Osteoblast (primary cell): Measurements from ENCODE around the gene FGF5. TPM values are rescaled to one million over a fixed set of nuclear protein-coding genes. Genes with fewer than 3 reads are reported as not detected.

Experiments used
- DNase-seq: peaks from one replicate; pipeline ENCODE4 v3.0.0; 2011; ENCODE audit warnings: low spot score, mixed read lengths; ENCODE audit not compliant: insufficient read length; ENCODE audit errors: missing footprints
- H2AFZ ChIP-seq: 2 replicates; pipeline ENCODE4 v1.6.0; 2011; ENCODE audit warnings: mild to moderate bottlenecking, low read length
- H3K27ac ChIP-seq: 2 replicates; pipeline ENCODE4 v1.5.1; 2011; ENCODE audit warnings: mild to moderate bottlenecking, low read depth, low read length, moderate library complexity
- H3K27me3 ChIP-seq: 2 replicates; pipeline ENCODE4 v1.6.0; 2012; ENCODE audit warnings: mild to moderate bottlenecking, control low read depth, inconsistent platforms, low read length, moderate library complexity; ENCODE audit not compliant: insufficient read depth
- H3K36me3 ChIP-seq: 2 replicates; pipeline ENCODE4 v1.5.1; 2011; ENCODE audit warnings: mild to moderate bottlenecking, low read length, control low read depth, moderate library complexity; ENCODE audit not compliant: insufficient read depth
- H3K4me1 ChIP-seq: 2 replicates; pipeline ENCODE4 v1.5.1; 2011; ENCODE audit warnings: mild to moderate bottlenecking, low read length, control low read depth, moderate library complexity; ENCODE audit not compliant: insufficient read depth
- H3K4me2 ChIP-seq: 2 replicates; pipeline ENCODE4 v1.6.0; 2011; ENCODE audit warnings: mild to moderate bottlenecking, low read length; ENCODE audit not compliant: insufficient read depth
- H3K4me3 ChIP-seq: fragments of 200-600 bp; sonication (generic); 3 replicates; pipeline ENCODE4 v1.5.1; 2012; ENCODE audit warnings: mild to moderate bottlenecking, low read length, inconsistent platforms; ENCODE audit not compliant: insufficient read depth
- H3K79me2 ChIP-seq: 2 replicates; pipeline ENCODE4 v1.6.0; 2012; ENCODE audit warnings: mild to moderate bottlenecking, low read length, control low read depth, inconsistent platforms; ENCODE audit not compliant: insufficient read depth
- H3K9me3 ChIP-seq: 2 replicates; pipeline ENCODE4 v1.5.1; 2011; ENCODE audit warnings: low read depth, low read length, control low read depth
- H4K20me1 ChIP-seq: 2 replicates; pipeline ENCODE4 v1.6.0; 2012; ENCODE audit warnings: mild to moderate bottlenecking, low read length, control low read depth; ENCODE audit not compliant: insufficient read depth
- CTCF ChIP-seq: IDR thresholded peaks from 2 replicates; pipeline ENCODE4 v1.5.1; 2011; ENCODE audit warnings: mild to moderate bottlenecking, low read depth, low read length, moderate library complexity; ENCODE audit errors: extremely low read depth
- total RNA-seq: library from RNA; depleted of rRNA; stranded (reverse); fragments of >200 nt; gene quantifications from 2 replicates; pipeline ENCODE4 v1.2.3, GENCODE V29; 2012

Gene FGF5
- total RNA-seq, 1 donor = 10.5 TPM

GRCh38 chr4:80257851-80258250 is 8.6 kb upstream of the FGF5 start:
- H4K20me1 ChIP-seq = no peaks in the 10 kb centered on the region
- peaks cover 54% of the 10 kb centered on the region for H3K4me1 ChIP-seq
- H3K4me2 ChIP-seq = peak overlapping the region; percentile 13
- H3K79me2 ChIP-seq = peaks cover 2% of the 10 kb centered on the region
- no peak for DNase-seq
- TF ChIP-seq CTCF = no peak
- H3K36me3 ChIP-seq = no peaks in the 10 kb centered on the region
- no peak overlapping the region for H3K4me3 ChIP-seq
- H3K27me3 ChIP-seq = no peaks in the 10 kb centered on the region
- no peak overlapping the region for H3K27ac ChIP-seq
- H3K9me3 ChIP-seq = no peaks in the 10 kb centered on the region
- no peak overlapping the region for H2AFZ ChIP-seq

- H3K9me3 ChIP-seq = no peaks in the 10 kb centered on the region
- peaks cover 7% of the 10 kb centered on the region for H3K79me2 ChIP-seq
- H3K4me1 ChIP-seq = peaks cover 43% of the 10 kb centered on the region
- no peak overlapping the region for H3K27ac ChIP-seq
- H3K36me3 ChIP-seq = no peaks in the 10 kb centered on the region
- no peak for TF ChIP-seq CTCF
- peak overlapping the region; percentile 65 for H2AFZ ChIP-seq
- H4K20me1 ChIP-seq = no peaks in the 10 kb centered on the region
- H3K4me2 ChIP-seq = no peak overlapping the region
- H3K27me3 ChIP-seq = no peaks in the 10 kb centered on the region
- DNase-seq = no peak
- no peak overlapping the region for H3K4me3 ChIP-seq
Measured at GRCh38 chr4:80259012-80259411, 7.5 kb upstream of the FGF5 start.

GRCh38 chr4:80259817-80260216 is 6.6 kb upstream of the FGF5 start:
- Histone ChIP-seq H2AFZ (peak overlapping the region; percentile 53), H3K79me2 (peaks cover 15% of the 10 kb centered on the region), H3K27ac (peak overlapping the region; percentile 23), H3K4me1 (peaks cover 41% of the 10 kb centered on the region), H3K4me3 (no peak overlapping the region), H3K4me2 (peak overlapping the region; percentile 26), H3K36me3 (no peaks in the 10 kb centered on the region), H3K27me3 (no peaks in the 10 kb centered on the region), H3K9me3 (no peaks in the 10 kb centered on the region), H4K20me1 (no peaks in the 10 kb centered on the region)
- TF ChIP-seq CTCF = no peak
- DNase-seq = no peak

- TF ChIP-seq CTCF = no peak
- peaks cover 29% of the 10 kb centered on the region for H3K4me1 ChIP-seq
- peak overlapping the region; percentile 45 for H2AFZ ChIP-seq
- H3K27ac ChIP-seq = no peak overlapping the region
- H3K4me2 ChIP-seq = no peak overlapping the region
- H3K9me3 ChIP-seq = no peaks in the 10 kb centered on the region
- no peaks in the 10 kb centered on the region for H3K36me3 ChIP-seq
- H3K27me3 ChIP-seq = no peaks in the 10 kb centered on the region
- H3K79me2 ChIP-seq = peaks cover 36% of the 10 kb centered on the region
- peaks cover 5% of the 10 kb centered on the region for H4K20me1 ChIP-seq
- peak; percentile 67 for DNase-seq
- no peak overlapping the region for H3K4me3 ChIP-seq
Measured at GRCh38 chr4:80261989-80262600, 4.4 kb upstream of the FGF5 start.
